ENCODE results near the gene AMER3.
A peak's percentile ranks its signal among the peaks of the same experiment; 100 is the strongest.

The AMER3 gene

DNA sequence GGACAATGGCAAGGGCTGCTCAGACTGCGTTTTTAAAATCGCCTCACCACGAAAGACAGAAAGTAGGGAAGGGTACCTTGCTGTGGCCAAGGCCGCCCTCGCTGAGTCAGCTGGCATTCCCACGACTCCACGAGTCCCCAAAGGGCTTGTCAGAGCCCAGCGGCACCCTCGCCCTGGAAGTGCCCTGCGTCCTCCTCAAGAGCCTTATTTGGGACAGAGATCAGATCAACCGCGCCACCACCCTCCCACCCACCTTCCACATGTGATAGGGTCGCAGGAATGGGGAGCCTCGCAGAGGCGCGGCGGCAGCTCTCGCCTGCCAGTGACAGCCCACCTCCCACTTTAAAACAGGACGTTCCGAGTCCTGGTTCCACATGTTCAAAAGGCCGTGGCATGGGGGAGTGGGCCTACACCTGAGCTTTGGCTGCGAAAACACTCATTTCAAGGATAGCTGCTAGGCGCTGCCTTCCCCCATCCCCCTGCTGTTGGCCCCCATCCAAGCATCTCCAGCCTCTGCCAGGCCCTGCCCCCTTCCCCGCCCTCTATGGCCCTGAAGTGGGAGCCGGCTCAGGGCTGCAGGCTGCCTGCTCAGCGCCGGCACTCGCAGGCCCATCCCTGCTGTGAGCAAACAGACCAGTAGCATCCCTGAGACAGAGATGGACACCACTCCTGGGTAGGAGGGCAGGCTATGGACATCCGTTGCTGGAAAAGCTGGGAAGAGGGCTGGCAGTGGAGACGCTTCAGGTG, 43.3 kb downstream of the AMER3 start:
- no peak overlapping the region for H3K27ac ChIP-seq (ENCODE audit: low read length)

DNA sequence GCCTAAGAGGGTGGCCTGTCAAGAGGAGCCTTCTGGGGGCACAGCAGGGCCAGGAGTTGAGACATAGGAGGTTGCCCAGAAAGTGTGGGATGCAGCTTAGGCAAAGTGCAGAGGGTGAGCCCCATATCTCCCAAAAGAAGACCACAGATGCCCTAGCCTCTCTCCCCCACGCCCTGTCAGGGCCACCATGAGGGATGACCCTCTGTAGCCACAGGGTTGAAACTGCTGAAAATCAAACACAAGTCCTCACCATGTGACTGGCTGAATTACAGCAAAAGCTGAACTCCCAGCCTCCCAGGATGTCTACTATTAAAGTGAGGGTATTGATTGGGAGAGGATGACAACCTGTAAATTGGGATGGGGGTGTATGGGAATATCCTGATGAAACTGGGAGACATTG, 44.0 kb downstream of the AMER3 start:
- H3K4me1 ChIP-seq (ENCODE audit: control insufficient read depth, insufficient read depth, low read length), result no peaks in the 10 kb centered on the region; the same call in 1 of the 2 replicates
- no CpG with 5 or more reads among the region's 1 CpG for WGBS (ENCODE audit: insufficient coverage, insufficient read length)
- H3K27ac ChIP-seq (ENCODE audit: low read length), result no peak overlapping the region
- no peak overlapping the region for H3K4me3 ChIP-seq (ENCODE audit: low read length)
- no peak for DNase-seq (ENCODE audit: low read depth, low spot score)
- no peaks in the 10 kb centered on the region for H3K9me3 ChIP-seq (ENCODE audit: control insufficient read depth, insufficient read depth, low read length)
- peaks cover 3% of the 10 kb centered on the region; the same call in 1 of the 2 replicates for H3K27me3 ChIP-seq (ENCODE audit: control insufficient read depth, insufficient read depth, low read length)
- no peaks in the 10 kb centered on the region for H3K36me3 ChIP-seq (ENCODE audit: control insufficient read depth, insufficient read depth, low read length)

More for the DNA sequence above, 43.3 kb downstream of the AMER3 start:
- no peak for DNase-seq (ENCODE audit: low read depth, low spot score)
- Histone ChIP-seq H3K4me1 (ENCODE audit: control insufficient read depth, insufficient read depth, low read length) (no peaks in the 10 kb centered on the region; the same call in 1 of the 2 replicates), H3K9me3 (ENCODE audit: control insufficient read depth, insufficient read depth, low read length) (no peaks in the 10 kb centered on the region), H3K36me3 (ENCODE audit: control insufficient read depth, insufficient read depth, low read length) (no peaks in the 10 kb centered on the region), H3K4me3 (ENCODE audit: low read length) (peak overlapping the region; percentile 71; the same call in 1 of the 2 replicates), H3K27me3 (ENCODE audit: control insufficient read depth, insufficient read depth, low read length) (peaks cover 3% of the 10 kb centered on the region; the same call in 1 of the 2 replicates)
- WGBS (ENCODE audit: insufficient coverage, insufficient read length), result no CpG with 5 or more reads among the region's 30 CpGs

DNA sequence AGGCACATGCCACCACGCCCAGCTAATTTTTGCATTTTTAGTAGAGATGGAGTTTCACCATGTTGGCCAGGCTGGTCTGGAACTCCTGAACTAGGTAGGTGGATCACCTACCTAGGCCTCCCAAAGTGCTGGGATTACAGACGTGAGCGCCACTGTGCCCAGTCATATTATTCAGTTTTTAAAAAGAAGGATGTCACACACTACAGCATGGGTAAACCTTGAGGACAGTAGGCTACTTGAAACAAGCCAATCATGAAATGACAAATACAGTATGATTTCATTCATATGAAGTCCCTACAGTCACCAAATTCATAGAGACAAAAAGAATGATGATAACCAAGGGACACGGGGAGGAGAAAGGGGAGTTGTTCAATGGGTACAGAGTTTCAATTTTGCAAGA, 50.3 kb downstream of the AMER3 start:
- no CpG with 5 or more reads among the region's 4 CpGs for WGBS (ENCODE audit: insufficient coverage, insufficient read length)
- Histone ChIP-seq H3K4me1 (ENCODE audit: control insufficient read depth, insufficient read depth, low read length) (no peaks in the 10 kb centered on the region), H3K4me3 (ENCODE audit: low read length) (no peak overlapping the region), H3K9me3 (ENCODE audit: control insufficient read depth, insufficient read depth, low read length) (no peaks in the 10 kb centered on the region), H3K27me3 (ENCODE audit: control insufficient read depth, insufficient read depth, low read length) (no peaks in the 10 kb centered on the region), H3K36me3 (ENCODE audit: control insufficient read depth, insufficient read depth, low read length) (no peaks in the 10 kb centered on the region), H3K27ac (ENCODE audit: low read length) (no peak overlapping the region)
- no peak for DNase-seq (ENCODE audit: low read depth, low spot score)

DNA sequence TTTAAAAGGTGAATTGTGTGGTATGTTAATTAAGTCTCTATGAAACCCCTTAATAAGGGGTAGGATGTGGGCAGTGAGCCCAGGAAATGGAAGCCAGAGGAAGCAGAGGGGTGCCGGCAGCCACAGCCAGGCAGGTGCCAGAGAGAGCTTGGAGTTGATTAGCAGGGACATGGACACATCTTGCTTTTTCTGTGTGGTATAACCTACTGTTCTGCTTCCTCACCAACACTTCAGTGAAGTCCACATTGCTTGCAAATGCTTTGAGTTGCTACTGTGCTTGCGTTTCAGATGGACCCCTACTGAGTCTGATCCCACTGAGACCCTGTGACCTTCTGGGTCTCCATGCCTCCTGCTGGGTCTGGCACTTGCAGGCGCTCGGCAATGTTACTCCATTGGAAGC, 51.0 kb downstream of the AMER3 start:
- no CpG with 5 or more reads among the region's 4 CpGs for WGBS (ENCODE audit: insufficient coverage, insufficient read length)
- Histone ChIP-seq H3K9me3 (ENCODE audit: control insufficient read depth, insufficient read depth, low read length) (no peaks in the 10 kb centered on the region), H3K4me1 (ENCODE audit: control insufficient read depth, insufficient read depth, low read length) (no peaks in the 10 kb centered on the region), H3K27me3 (ENCODE audit: control insufficient read depth, insufficient read depth, low read length) (no peaks in the 10 kb centered on the region), H3K4me3 (ENCODE audit: low read length) (no peak overlapping the region), H3K27ac (ENCODE audit: low read length) (no peak overlapping the region), H3K36me3 (ENCODE audit: control insufficient read depth, insufficient read depth, low read length) (no peaks in the 10 kb centered on the region)
- DNase-seq (ENCODE audit: low read depth, low spot score), result no peak

DNA sequence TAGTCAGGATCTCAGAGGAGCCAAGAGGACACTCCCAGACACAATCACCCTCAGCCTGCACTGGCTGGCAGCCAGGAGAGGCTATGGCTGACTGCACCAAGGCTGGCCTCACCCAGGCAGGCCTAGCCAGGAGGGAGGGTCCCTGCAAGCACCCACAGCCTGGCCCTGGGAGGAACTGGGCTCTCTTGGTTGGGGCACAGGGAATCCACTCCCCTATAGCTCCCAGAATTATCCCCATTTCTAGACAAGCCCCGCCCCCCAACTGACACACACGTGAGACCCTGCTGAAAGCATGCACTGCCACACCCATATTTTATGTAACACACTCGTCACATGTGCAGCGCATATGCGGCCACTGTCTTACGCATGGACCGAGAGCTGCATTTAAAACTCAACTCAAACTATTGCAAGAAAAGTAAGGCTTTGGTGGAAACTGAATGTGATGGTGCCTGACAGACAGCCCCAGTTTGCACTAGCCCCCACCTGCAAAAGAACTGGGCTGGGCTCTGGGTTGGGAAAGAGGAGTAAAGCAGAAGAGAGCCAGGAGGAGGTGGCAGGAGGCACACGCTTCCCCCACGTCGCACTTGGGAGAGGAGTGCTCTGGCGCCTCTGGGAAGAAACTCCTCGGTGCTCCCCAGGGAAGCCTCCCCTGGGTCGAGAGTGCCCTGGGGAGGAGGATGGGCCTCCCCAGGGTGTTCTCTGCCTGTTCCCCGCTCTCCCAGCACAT, 52.5 kb downstream of the AMER3 start:
- H3K27ac ChIP-seq (ENCODE audit: low read length), result no peak overlapping the region
- H3K4me3 ChIP-seq (ENCODE audit: low read length), result no peak overlapping the region
- H3K9me3 ChIP-seq (ENCODE audit: control insufficient read depth, insufficient read depth, low read length), result no peaks in the 10 kb centered on the region
- no peak for DNase-seq (ENCODE audit: low read depth, low spot score)
- H3K27me3 ChIP-seq (ENCODE audit: control insufficient read depth, insufficient read depth, low read length), result no peaks in the 10 kb centered on the region
- WGBS (ENCODE audit: insufficient coverage, insufficient read length), result no CpG with 5 or more reads among the region's 14 CpGs
- no peaks in the 10 kb centered on the region for H3K4me1 ChIP-seq (ENCODE audit: control insufficient read depth, insufficient read depth, low read length)
- no peaks in the 10 kb centered on the region for H3K36me3 ChIP-seq (ENCODE audit: control insufficient read depth, insufficient read depth, low read length)

DNA sequence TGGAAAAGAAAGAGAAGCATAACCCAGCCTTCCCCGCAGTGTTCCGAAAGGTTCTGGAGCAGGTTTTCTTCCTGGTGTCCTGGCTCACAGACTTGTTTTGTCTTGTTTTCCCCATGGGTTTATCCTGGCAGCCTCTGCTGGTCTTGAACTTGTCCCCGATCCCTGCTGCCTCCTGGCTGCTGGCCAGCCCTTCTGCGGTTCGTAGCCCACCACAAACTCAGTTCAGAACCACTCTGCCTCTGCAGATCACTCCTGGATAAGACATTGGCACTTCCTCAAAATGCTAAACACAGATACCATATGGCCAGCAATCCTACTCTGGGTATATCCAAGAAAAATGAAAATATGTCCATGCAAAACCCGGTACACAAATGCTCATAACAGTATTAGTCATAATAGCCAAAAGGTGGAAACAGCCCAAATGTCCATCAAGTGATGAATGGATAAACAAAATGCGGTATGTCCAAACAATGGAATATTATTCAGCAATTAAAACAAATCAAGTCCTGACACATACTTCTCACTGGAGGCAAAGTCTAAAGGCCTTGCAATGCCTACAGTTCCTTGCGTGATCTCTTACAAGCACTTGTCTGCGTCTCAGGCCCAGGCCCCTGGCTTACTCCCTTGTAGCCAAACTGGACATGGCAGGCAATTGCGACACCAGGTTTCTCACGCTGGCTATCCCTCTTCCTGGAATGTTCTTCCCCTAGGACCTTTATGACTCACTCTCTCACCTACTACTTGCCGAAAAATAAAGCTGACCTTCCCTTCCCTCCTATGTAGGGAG, 53.3 kb downstream of the AMER3 start:
- Histone ChIP-seq H3K4me3 (ENCODE audit: low read length) (no peak overlapping the region), H3K36me3 (ENCODE audit: control insufficient read depth, insufficient read depth, low read length) (no peaks in the 10 kb centered on the region), H3K9me3 (ENCODE audit: control insufficient read depth, insufficient read depth, low read length) (no peaks in the 10 kb centered on the region), H3K4me1 (ENCODE audit: control insufficient read depth, insufficient read depth, low read length) (no peaks in the 10 kb centered on the region), H3K27ac (ENCODE audit: low read length) (no peak overlapping the region), H3K27me3 (ENCODE audit: control insufficient read depth, insufficient read depth, low read length) (no peaks in the 10 kb centered on the region)
- no CpG with 5 or more reads among the region's 12 CpGs for WGBS (ENCODE audit: insufficient coverage, insufficient read length)
- no peak for DNase-seq (ENCODE audit: low read depth, low spot score)

DNA sequence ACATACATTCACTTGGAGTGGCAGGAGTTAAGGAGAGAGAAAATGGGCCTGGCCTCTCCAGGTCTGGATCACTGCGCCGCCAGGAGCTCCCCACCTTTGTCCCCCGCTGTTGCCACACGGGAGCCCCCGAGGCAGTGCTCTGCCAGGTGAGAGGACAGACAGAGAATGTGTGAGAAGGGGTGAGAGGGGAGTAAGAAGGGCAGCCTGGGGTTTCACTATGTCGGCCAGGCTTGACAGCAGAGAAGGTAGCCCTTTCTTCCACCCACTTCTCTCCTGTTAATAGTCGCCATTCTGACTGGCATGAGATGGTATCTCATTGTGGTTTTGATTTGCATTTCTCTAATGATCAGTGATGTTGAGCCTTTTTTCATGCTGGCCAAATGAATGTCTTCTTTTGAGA, 55.1 kb downstream of the AMER3 start:
- no CpG with 5 or more reads among the region's 7 CpGs for WGBS (ENCODE audit: insufficient coverage, insufficient read length)
- Histone ChIP-seq H3K9me3 (ENCODE audit: control insufficient read depth, insufficient read depth, low read length) (no peaks in the 10 kb centered on the region), H3K4me1 (ENCODE audit: control insufficient read depth, insufficient read depth, low read length) (no peaks in the 10 kb centered on the region), H3K4me3 (ENCODE audit: low read length) (no peak overlapping the region), H3K27me3 (ENCODE audit: control insufficient read depth, insufficient read depth, low read length) (0 out of 2 replicates have a peak, but pooled peaks cover 1% of the 10 kb centered on the region), H3K36me3 (ENCODE audit: control insufficient read depth, insufficient read depth, low read length) (no peaks in the 10 kb centered on the region), H3K27ac (ENCODE audit: low read length) (no peak overlapping the region)
- no peak for DNase-seq (ENCODE audit: low read depth, low spot score)

DNA sequence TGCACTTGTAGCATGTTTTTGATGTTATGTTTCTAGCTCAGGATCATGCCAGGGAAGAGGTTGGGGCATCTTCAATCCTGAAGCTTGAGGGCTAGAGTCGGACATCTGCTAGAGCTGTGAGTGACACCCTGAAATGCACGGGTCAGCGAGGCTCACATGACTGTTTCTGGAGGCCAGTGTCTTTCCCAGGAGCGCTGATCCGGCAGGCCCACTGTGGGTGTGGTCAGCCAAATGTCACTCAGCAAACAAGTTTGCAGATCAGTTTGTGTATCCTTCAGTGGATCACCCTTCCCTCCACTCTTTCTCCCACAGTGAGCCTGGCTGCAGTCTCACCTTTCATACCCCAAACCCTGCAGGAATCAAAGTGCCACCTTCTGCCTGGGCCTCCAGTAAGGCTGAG, 58.4 kb downstream of the AMER3 start:
- no peak for DNase-seq (ENCODE audit: low read depth, low spot score)
- no peak overlapping the region for H3K4me3 ChIP-seq (ENCODE audit: low read length)
- WGBS (ENCODE audit: insufficient coverage, insufficient read length), result no CpG with 5 or more reads among the region's 5 CpGs
- H3K27ac ChIP-seq (ENCODE audit: low read length), result no peak overlapping the region
- H3K27me3 ChIP-seq (ENCODE audit: control insufficient read depth, insufficient read depth, low read length), result 0 out of 2 replicates have a peak, but pooled peaks cover 1% of the 10 kb centered on the region
- H3K9me3 ChIP-seq (ENCODE audit: control insufficient read depth, insufficient read depth, low read length), result no peaks in the 10 kb centered on the region
- no peaks in the 10 kb centered on the region for H3K36me3 ChIP-seq (ENCODE audit: control insufficient read depth, insufficient read depth, low read length)
- H3K4me1 ChIP-seq (ENCODE audit: control insufficient read depth, insufficient read depth, low read length), result no peaks in the 10 kb centered on the region

DNA sequence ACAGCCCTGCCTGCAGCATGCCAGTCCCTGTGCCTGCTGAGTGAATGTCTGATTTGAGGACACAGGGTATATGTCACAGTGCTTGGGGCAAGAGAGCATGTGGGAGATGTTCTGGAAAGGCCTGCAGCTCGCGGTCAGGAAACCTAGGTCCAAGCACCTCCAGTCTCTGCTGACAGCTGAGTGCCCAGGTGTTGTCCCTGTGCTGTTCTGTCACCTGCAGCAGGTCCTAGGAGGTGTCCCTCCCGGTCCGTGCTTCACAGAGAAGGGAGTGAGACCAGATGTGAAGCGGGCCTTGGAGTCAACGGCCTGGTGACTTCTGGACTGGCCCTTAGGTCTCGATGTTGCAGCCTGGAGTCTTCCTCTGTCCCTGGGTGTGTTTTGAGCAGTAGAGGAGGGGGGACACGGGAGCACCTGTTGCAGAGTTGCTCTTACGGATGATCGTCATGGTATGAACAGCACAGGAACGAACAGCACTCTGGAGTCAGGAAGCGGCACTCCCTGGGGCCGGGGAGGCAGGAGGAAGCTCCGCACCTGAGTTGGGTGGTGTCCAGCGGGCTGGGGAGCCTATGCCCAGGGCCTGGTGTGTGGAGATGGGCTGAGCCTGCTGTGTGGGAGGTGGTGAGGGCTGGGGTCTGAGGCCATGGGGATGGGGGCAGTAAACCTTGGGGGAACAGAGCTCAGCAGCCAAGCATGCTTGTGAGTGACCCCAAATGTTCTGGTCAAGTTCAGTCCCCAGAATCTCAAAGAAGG, 59.8 kb downstream of the AMER3 start:
- WGBS (ENCODE audit: insufficient coverage, insufficient read length), result no CpG with 5 or more reads among the region's 15 CpGs
- Histone ChIP-seq H3K4me3 (ENCODE audit: low read length) (no peak overlapping the region), H3K9me3 (ENCODE audit: control insufficient read depth, insufficient read depth, low read length) (no peaks in the 10 kb centered on the region), H3K4me1 (ENCODE audit: control insufficient read depth, insufficient read depth, low read length) (peaks cover 5% of the 10 kb centered on the region), H3K27ac (ENCODE audit: low read length) (no peak overlapping the region), H3K27me3 (ENCODE audit: control insufficient read depth, insufficient read depth, low read length) (0 out of 2 replicates have a peak, but pooled peaks cover 1% of the 10 kb centered on the region), H3K36me3 (ENCODE audit: control insufficient read depth, insufficient read depth, low read length) (no peaks in the 10 kb centered on the region)
- DNase-seq (ENCODE audit: low read depth, low spot score), result no peak
